HuH-7 (cell line): Measurements from ENCODE around the gene KCNH2.
A peak's percentile ranks its signal among the peaks of the same experiment; 100 is the strongest.

Experiments used
- DNase-seq: peaks from one replicate; pipeline ENCODE4 v3.0.0; 2011; ENCODE audit warnings: low spot score

The KCNH2 gene

DNA sequence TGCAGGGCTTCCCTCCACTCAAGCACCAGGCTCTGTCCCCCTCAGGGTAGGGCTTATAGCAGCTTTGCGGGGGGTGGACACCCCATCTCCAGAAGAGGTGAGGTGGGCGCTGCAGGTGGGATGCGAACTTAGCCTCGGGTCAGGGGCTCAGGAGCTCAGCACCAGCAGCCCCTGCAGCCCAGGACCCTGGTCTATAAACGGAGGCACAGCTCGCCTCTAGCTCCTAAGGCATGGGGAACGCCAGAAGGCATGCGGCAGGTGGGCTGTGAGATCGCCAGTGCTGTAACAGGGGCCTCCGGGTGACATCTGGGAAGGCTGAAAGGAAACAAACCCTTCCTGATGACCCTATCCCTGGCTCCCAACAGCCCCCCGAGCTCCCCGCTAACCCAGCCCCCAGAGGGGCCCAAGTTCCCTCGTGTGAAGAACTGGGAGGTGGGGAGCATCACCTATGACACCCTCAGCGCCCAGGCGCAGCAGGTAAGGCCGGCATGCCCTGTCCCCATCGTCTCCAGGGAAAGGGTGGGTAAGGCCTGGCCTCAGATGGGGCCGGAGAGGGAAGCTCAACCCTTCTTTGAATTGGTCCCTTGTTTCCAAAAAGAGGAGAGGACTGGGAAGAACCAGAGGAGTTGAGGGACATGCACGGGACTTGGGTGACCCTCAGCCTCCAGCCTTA is 16.9 kb upstream of the KCNH2 start:
- no peak for DNase-seq

GRCh38 chr7:150994141-150994837 is 16.2 kb upstream of the KCNH2 start:
- DNase-seq = no peak

- no peak for DNase-seq
Measured at GRCh38 chr7:150993511-150993910, 15.4 kb upstream of the KCNH2 start.

GRCh38 chr7:150992833-150993302 is 14.7 kb upstream of the KCNH2 start:
- no peak for DNase-seq

GRCh38 chr7:150992051-150992640 is 14.0 kb upstream of the KCNH2 start:
- no peak for DNase-seq

DNA sequence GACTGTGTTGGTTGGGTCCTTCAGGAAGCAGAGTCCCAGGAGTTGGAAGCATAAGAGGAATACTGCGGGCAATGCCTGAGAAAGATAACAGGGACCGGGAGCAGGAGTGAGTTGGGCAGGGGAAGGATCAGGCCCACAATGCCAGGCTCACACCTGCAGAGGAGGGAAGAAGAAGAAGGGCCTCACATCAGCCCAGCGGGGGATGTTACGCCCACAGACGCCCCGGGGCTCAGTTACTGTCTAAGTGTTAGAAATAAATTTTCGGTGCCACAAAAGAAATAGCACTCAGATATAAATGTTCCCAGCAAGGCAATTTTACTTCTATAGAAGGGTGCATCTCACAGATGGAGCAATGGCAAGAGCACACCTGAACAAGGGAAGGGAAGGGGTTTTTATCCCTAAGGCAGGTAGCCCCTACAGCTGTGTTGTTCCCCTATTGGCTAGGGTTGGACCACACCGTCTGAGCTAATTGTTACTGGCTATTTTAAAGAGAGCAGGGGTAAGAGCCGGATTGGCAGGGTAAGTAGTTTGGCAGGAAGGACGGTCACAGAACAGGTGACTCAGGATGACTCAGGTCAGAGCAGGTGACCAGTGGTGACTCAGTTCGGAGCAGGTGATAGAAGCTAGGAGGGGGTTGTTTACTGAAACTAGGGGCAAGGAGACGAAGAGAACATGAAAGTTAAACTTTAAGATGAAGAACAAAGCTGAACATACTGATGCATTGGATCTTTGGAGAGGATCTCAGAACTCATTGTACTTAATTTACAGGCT is 12.5 kb upstream of the KCNH2 start, which contains the start of gene NOS3:
Gene NOS3 (plus strand): TSS at position 602 of the 771 bp plus-strand sequence. CDS start 2,787 bp downstream, outside the sequence.
- no peak for DNase-seq

DNA sequence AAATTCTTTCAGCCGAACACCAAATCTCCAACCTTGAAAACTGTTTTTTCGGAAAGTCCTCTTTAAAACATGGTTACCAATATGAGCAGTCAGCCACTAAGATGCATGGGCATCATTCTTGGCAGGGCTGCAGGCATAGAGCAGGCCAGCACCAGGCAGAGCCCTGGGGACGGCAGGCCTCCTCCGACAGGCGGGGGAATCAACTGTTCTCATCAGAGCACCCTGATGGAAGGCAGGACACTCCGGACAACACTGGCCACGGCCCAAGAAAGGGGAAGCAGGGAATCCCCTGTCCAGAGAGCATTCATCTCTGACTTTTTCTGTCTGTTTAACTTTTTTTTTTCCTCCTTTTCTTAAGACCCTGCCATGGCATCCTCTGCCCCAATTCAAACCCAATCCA is 11.3 kb upstream of the KCNH2 start:
- no peak for DNase-seq

- peak; percentile 94 for DNase-seq
Measured at GRCh38 chr7:150988230-150989226, 10.4 kb upstream of the KCNH2 start.

DNA sequence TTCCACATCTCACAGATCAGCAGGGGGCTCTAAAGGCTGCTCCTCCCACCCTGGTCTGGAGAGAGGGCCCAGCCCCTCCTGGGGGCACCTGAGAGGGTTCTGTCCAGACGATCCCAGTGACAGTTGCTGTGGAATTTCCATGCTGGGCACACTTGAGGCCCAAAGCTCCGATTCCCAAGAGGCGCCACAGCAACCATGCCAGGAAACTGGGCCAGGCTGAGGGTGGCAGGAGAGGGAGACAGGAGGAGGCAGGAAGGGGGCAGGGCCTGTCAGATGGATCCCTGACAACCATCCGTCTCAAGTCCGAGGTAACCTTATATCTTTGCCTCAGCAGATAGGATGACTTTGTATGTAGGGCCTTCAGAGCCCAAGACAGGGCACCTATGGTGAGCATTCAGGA is 8.4 kb upstream of the KCNH2 start:
- no peak for DNase-seq

DNA sequence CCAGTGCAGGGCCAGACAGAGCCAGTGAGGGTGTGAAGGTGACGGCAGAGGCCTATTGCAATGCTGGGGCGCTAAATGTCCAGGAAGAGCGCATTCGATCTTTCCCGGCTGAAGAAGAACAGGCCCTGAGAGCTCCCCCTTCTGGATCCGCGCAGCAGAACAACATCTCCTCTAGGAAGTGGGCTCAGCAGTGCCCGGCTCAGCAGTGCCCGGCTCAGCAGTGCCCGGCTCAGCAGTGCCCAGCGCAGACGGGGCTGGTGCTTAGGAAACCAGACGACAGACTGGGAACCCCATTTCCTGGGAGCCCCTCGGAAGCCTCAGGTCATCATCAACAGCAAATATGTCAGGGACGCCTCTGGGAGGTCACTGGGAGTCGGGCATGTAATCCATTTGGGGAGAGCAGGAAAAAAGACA is 8.0 kb upstream of the KCNH2 start:
- DNase-seq = peak; percentile 80

- peak; percentile 68 for DNase-seq
Measured at GRCh38 chr7:150983893-150984368, 5.8 kb upstream of the KCNH2 start.

DNA sequence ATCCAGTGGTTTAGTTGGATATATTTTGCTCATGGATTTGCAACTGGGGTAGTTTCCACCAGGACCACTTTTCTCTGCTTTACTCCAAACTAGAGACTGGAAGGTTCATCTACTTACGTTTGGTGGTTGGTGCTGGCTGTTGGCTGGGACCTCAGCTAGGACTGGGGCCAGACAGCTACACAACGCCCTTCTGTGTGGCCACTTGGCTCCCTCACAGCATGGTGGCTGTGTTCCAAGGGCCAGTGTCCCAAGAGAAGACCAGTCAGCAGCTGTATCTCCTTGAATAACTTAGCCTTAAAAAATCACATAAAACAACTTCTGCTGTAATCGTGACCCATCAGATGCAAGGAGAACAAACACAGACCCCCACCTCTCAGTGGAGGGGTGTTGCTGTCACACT is 4.2 kb upstream of the KCNH2 start:
- DNase-seq = no peak

- DNase-seq = no peak
Measured at GRCh38 chr7:150981644-150982043, 3.5 kb upstream of the KCNH2 start.

GRCh38 chr7:150980663-150981062 is 2.5 kb upstream of the KCNH2 start:
- no peak for DNase-seq

DNA sequence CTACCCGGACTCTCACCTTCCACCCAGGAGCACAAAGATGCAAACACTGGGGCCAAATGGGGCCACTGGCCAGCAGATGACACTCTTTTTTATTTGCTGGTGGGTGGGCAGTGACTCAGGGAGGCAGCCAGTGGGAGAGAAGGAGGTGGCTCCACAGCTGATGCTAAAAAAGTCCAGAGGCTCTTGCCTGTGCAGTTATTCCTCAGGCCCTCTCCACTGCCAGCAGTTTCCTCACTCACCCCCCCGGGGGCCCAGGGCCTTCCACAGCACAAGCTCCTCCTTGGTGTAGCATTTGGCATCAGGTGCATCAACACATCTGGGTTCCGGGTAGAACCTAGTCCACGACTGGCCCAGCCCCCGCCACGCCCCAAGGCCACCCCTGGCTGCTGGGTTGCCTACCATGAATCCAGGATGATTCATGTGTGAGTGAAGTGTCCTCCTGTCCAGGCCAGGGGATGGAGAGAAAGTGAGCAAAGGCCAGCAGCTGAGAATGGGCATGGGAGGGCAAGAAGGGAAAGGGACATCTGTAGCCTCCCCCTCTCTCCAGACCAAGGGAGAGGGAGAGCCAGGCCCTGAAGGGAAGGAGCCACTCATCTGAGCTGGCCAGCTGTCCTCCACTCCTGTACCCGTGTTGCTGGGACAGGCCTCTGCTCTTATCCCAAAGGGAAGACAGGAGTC is 1.7 kb upstream of the KCNH2 start:
- no peak for DNase-seq

- DNase-seq = no peak
Measured at GRCh38 chr7:150977382-150978125, 567 bp downstream of the KCNH2 start.

DNA sequence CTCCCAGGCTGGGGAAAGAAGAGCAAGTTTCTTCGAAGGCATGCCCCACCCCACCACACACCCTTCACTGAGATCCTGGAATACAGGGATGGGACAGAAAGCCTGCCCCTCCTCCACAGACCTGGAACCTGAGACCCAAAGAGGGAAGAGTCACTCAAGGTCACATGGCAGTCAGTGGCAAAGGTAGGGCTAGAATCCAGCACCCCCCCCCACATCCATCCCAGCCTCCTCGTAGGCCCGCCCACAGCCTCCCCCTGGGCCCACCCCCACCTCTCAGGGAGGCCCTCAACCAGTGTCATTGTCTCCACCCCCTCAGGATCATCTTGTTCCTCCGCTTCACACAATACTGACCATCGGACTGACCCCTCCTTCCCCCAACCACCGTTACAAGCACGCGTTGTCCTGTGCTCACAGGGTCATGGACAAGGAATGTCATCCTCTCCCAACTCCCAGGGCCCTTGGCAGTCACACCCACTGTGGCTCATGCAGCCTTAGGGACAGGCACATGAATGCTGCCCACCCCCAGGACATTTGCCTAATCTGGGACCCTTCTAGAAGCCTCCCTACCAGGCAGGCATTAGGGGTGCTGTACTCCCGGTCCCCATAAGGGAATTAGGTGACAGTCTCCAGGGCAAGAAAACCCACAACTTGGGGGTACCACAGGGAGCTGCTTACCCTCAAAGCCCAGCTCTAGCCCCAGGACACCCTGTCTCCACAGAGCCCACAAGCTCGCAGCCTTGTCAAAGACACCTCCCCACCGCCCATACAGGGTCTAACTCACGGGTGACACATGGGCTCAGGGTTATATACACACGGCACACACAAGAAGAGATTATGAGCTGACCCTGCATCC is 1.4 kb downstream of the KCNH2 start:
- DNase-seq = no peak

- DNase-seq = no peak
Measured at GRCh38 chr7:150975536-150976319, 2.4 kb downstream of the KCNH2 start.
